ENCODE measurements around the gene GRHL3.
"Not testable (repeated sequence)": the region's sequence is repeated elsewhere in the genome, so short reads cannot be mapped to it uniquely, and the experiment has no call there.

Gene GRHL3

GRCh38 chr1:24319312-24319863 lies at the start of gene GRHL3:
TSS of gene GRHL3 (plus strand) at chr1:24319357. CDS start at chr1:24319552, 195 bp downstream.
- peak; percentile 92 for DNase-seq (ENCODE audit: low spot score)

GRCh38 chr1:24274203-24275103 lies 44.7 kb upstream of the GRHL3 start:
- not testable (repeated sequence) for DNase-seq (ENCODE audit: low spot score)

GRCh38 chr1:24275104-24275410 lies 44.1 kb upstream of the GRHL3 start:
- DNase-seq (ENCODE audit: low spot score): no peak

- no peak for DNase-seq (ENCODE audit: low spot score)
Measured at GRCh38 chr1:24275510-24275909, 43.6 kb upstream of the GRHL3 start.

- no peak for DNase-seq (ENCODE audit: low spot score)
Measured at GRCh38 chr1:24276791-24277190, 42.4 kb upstream of the GRHL3 start.

- no peak for DNase-seq (ENCODE audit: low spot score)
Measured at GRCh38 chr1:24277420-24278169, 41.6 kb upstream of the GRHL3 start.

GRCh38 chr1:24278726-24279125 lies 40.4 kb upstream of the GRHL3 start:
- DNase-seq (ENCODE audit: low spot score): no peak

GRCh38 chr1:24279590-24280232 lies 39.4 kb upstream of the GRHL3 start:
- DNase-seq (ENCODE audit: low spot score): no peak

GRCh38 chr1:24281591-24281990 lies 37.6 kb upstream of the GRHL3 start:
- no peak for DNase-seq (ENCODE audit: low spot score)

- DNase-seq (ENCODE audit: low spot score): no peak
Measured at GRCh38 chr1:24282491-24282890, 36.7 kb upstream of the GRHL3 start.

- DNase-seq (ENCODE audit: low spot score): no peak
Measured at GRCh38 chr1:24283326-24284155, 35.6 kb upstream of the GRHL3 start.

GRCh38 chr1:24284156-24284471 lies 35.0 kb upstream of the GRHL3 start:
- DNase-seq (ENCODE audit: low spot score): no peak

GRCh38 chr1:24285231-24285630 lies 33.9 kb upstream of the GRHL3 start:
- DNase-seq (ENCODE audit: low spot score): no peak

GRCh38 chr1:24286246-24287010 lies 32.7 kb upstream of the GRHL3 start:
- DNase-seq (ENCODE audit: low spot score): peak; percentile 47

GRCh38 chr1:24287779-24288178 lies 31.4 kb upstream of the GRHL3 start:
- DNase-seq (ENCODE audit: low spot score): not testable (repeated sequence)

- no peak for DNase-seq (ENCODE audit: low spot score)
Measured at GRCh38 chr1:24288479-24288878, 30.7 kb upstream of the GRHL3 start.

GRCh38 chr1:24289937-24290595 lies 29.1 kb upstream of the GRHL3 start:
- no peak for DNase-seq (ENCODE audit: low spot score)

GRCh38 chr1:24290933-24291487 lies 28.1 kb upstream of the GRHL3 start:
- no peak for DNase-seq (ENCODE audit: low spot score)

GRCh38 chr1:24292103-24292502 lies 27.1 kb upstream of the GRHL3 start:
- no peak for DNase-seq (ENCODE audit: low spot score)

GRCh38 chr1:24292887-24293286 lies 26.3 kb upstream of the GRHL3 start:
- DNase-seq (ENCODE audit: low spot score): no peak
